Esophagus squamous epithelium (tissue), 4 donors: ENCODE data around the gene NR3C1.

ENCODE experiments used
- POLR2A ChIP-seq, 4 donors: fragments of 450-650 bp; IDR thresholded peaks; one replicate each; pipeline ENCODE4 v1.6.1; 2017; ENCODE audit warnings: antibody characterized with exemption in 4 of 4, mild to moderate bottlenecking in 4 of 4, moderate library complexity in 3 of 4
- TF ChIP-seq, protein P1 (sequence below), 6 experiments: fragments of 450-650 bp in 4 of 6; fragments of 200-600 bp in 2 of 6; sonication (generic) in 2 of 6; IDR thresholded peaks; one replicate each; pipeline ENCODE4 v1.5.1; 2016 to 2019; ENCODE audit warnings: antibody characterized with exemption in 6 of 6, mild to moderate bottlenecking in 4 of 6, moderate library complexity in 4 of 6

DNA sequence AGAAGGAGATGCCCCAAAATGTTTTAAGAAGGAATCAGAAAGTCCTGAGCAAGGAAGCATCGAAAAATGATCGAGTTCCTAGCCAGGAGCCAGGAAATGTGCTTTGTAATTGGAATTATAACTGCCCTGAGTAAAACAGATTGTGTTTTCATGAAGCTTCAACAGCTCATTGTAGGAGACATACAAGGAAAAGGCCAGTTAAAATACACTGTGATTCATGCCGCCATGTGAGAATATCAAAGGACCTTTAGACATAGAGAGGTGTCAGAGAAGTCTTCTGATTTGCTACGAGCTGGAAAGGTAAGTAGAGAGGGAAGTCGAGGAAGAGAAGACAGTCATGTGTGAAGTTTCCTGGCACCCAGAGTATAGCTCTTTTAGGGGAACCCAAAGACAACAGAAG is 60.9 kb downstream of the NR3C1 start:
- no peak for TF ChIP-seq POLR2A (IDR thresholded peaks at IDR 0.05)
- TF ChIP-seq, protein P1, sequence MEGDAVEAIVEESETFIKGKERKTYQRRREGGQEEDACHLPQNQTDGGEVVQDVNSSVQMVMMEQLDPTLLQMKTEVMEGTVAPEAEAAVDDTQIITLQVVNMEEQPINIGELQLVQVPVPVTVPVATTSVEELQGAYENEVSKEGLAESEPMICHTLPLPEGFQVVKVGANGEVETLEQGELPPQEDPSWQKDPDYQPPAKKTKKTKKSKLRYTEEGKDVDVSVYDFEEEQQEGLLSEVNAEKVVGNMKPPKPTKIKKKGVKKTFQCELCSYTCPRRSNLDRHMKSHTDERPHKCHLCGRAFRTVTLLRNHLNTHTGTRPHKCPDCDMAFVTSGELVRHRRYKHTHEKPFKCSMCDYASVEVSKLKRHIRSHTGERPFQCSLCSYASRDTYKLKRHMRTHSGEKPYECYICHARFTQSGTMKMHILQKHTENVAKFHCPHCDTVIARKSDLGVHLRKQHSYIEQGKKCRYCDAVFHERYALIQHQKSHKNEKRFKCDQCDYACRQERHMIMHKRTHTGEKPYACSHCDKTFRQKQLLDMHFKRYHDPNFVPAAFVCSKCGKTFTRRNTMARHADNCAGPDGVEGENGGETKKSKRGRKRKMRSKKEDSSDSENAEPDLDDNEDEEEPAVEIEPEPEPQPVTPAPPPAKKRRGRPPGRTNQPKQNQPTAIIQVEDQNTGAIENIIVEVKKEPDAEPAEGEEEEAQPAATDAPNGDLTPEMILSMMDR (IDR thresholded peaks at IDR 0.05), result no peak
